T-cell (primary cell): ENCODE results near the gene CERS1. TPM values are rescaled to one million over a fixed set of nuclear protein-coding genes. Genes with fewer than 3 reads are reported as not detected.

Source experiments
- ATAC-seq, 4 experiments: fragments of 200-7000 bp in 3 of 4; fragments of 150-1000 bp in 1 of 4; cut with Tn5 transposase; replicated peaks in 1 of 4; 1 replicate in 3 of 4; 2 replicates in 1 of 4; pipeline ENCODE4 v1.10.0; 2021; ENCODE audit warnings: moderate library complexity in 3 of 4, mild to moderate bottlenecking in 2 of 4, moderate number of reproducible peaks in 1 of 4
- CTCF ChIA-PET, 2 donors: fragments of 300-600 bp; sonication (Branson Sonifier 250); formaldehyde crosslinking; loops; one replicate each; lab custom pipeline; 2022; ENCODE audit warnings: antibody characterized with exemption in 2 of 2; lab: Charles Lee
- POLR2A ChIA-PET, 2 donors: fragments of 300-600 bp; sonication (Branson Sonifier 250); formaldehyde crosslinking; loops; one replicate each; lab custom pipeline; 2022; ENCODE audit warnings: antibody characterized with exemption in 2 of 2; lab: Charles Lee
- DNase-seq, 35 experiments: peaks; one replicate each; pipeline versions ENCODE4 v3.0.0 to v3.0.0-alpha.2; 2013 to 2023
- H3K27ac ChIP-seq: one replicate; pipeline ENCODE4 v1.5.1; 2013; ENCODE audit warnings: low read length
- H3K27me3 ChIP-seq, 2 experiments: replicated peaks in 1 of 2; 1 replicate in 1 of 2; 2 replicates in 1 of 2; pipeline versions ENCODE4 v1.6.1 to v1.7.0; 2013; ENCODE audit warnings: low read length in 1 of 2, mixed read lengths in 1 of 2; ENCODE audit not compliant: control insufficient read depth in 2 of 2, insufficient read depth in 2 of 2; ENCODE audit errors: extremely low read depth in 1 of 2
- H3K36me3 ChIP-seq, 2 donors: 1 replicate in 1 of 2; 2 replicates in 1 of 2; pipeline versions ENCODE4 v1.6.1 to v1.7.0; 2013; ENCODE audit warnings: low read length in 1 of 2; ENCODE audit not compliant: control insufficient read depth in 2 of 2, insufficient read depth in 1 of 2; ENCODE audit errors: extremely low read depth in 1 of 2
- H3K4me1 ChIP-seq, 2 experiments: 1 replicate in 1 of 2; 2 replicates in 1 of 2; pipeline versions ENCODE4 v1.6.1 to v1.7.0; 2013; ENCODE audit warnings: low read length in 2 of 2, mixed read lengths in 1 of 2; ENCODE audit not compliant: insufficient read depth in 2 of 2, control insufficient read depth in 1 of 2; ENCODE audit errors: extremely low read depth in 1 of 2
- H3K4me3 ChIP-seq, 2 donors: 1 replicate in 1 of 2; 2 replicates in 1 of 2; pipeline versions ENCODE4 v1.5.1 to v1.7.0; 2013; ENCODE audit warnings: mild to moderate bottlenecking in 2 of 2, low read length in 1 of 2, moderate library complexity in 1 of 2; ENCODE audit not compliant: control insufficient read depth in 1 of 2; ENCODE audit errors: extremely low read depth in 1 of 2
- H3K9me3 ChIP-seq: 2 replicates; pipeline ENCODE4 v1.7.0; 2013
- H3K27ac Mint-ChIP-seq, 2 donors: one replicate each; pipeline ENCODE4 v1.8.0; 2020 to 2021; ENCODE audit warnings: mild to moderate bottlenecking in 2 of 2, mixed read lengths in 2 of 2
- H3K27me3 Mint-ChIP-seq, 2 donors: one replicate each; pipeline ENCODE4 v1.8.0; 2021 to 2022; ENCODE audit warnings: mixed read lengths in 2 of 2
- H3K36me3 Mint-ChIP-seq: one replicate; pipeline ENCODE4 v1.8.0; 2021; ENCODE audit warnings: mixed read lengths
- H3K4me1 Mint-ChIP-seq, 3 donors: one replicate each; pipeline ENCODE4 v1.8.0; 2020 to 2022; ENCODE audit warnings: mixed read lengths in 3 of 3, mild to moderate bottlenecking in 1 of 3
- H3K4me3 Mint-ChIP-seq, 3 donors: one replicate each; pipeline ENCODE4 v1.8.0; 2020 to 2022; ENCODE audit warnings: mild to moderate bottlenecking in 3 of 3, mixed read lengths in 3 of 3, moderate library complexity in 3 of 3
- H3K9me3 Mint-ChIP-seq, 3 donors: one replicate each; pipeline ENCODE4 v1.8.0; 2020 to 2022; ENCODE audit warnings: mixed read lengths in 3 of 3
- WGBS: methylation state at CpG from one replicate; pipeline ENCODE4 v1.1.5; 2013; ENCODE audit warnings: missing lambda C conversion rate; ENCODE audit not compliant: insufficient coverage; 5-methylcytosine and 5-hydroxymethylcytosine counted together
- total RNA-seq, 35 experiments: library from RNA in 6 of 35; stranded (reverse) in 6 of 35; fragments of 120-200 nt in 1 of 35; gene quantifications; one replicate each; pipeline versions ENCODE4 v1.2.1 to v1.2.4 and lab custom pipeline; 2013 to 2026

Gene CERS1
- total RNA-seq, 5 donors from 2014 or later (not counting 1 experiment from before 2014, with no cell fraction given), result 0.20 TPM; not detected in 3

DNA sequence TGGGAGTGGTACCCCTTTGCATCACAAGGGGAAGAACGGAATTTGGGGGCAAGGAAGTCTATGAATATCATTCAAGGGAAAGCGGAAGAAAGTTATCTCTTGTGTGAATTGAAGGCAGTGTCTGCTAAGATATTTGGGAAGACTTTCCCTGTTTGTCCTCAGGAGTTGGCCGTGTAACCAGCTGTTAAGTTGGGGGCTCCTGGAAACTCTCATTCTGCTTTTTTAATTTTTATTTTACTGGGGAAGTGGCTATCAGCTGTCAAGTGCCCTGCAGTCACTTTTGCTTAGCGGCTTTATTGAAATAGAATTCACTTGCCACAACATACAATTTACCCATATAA is 61.3 kb downstream of the CERS1 start:
- ATAC-seq, result no peak
- H3K36me3 Mint-ChIP-seq, result peaks cover 29% of the 10 kb centered on the region
- Histone ChIP-seq H3K9me3 (no peaks in the 10 kb centered on the region), H3K36me3 (peaks cover 0 to 33% of the 10 kb centered on the region in 2 donors), H3K4me1 (peaks cover 17 to 75% of the 10 kb centered on the region in 2 experiments), H3K4me3 (peak overlapping the region; percentile 1 to 82), H3K27ac (no peak overlapping the region), H3K27me3 (no peaks in the 10 kb centered on the region)
- 65% methylated on average over 2 of the region's 4 CpGs for WGBS
- no peaks in the 10 kb centered on the region for H3K27me3 Mint-ChIP-seq
- POLR2A ChIA-PET, result interaction anchor here in 1 of 2 donors (0.6 kb wide), 1 partner anchor 264 kb away, joined by 5 read pairs; no protein-coding TSS in a partner anchor
- DNase-seq, result no peak
- no peaks in the 10 kb centered on the region for H3K9me3 Mint-ChIP-seq
- H3K4me1 Mint-ChIP-seq, result peaks cover 63 to 67% (median 67%) of the 10 kb centered on the region in 3 donors
- peak overlapping the region; percentile 89 to 91 (median 90) for H3K4me3 Mint-ChIP-seq
- CTCF ChIA-PET, result interaction anchor here in 1 of 2 donors (0.6 kb wide), 1 partner anchor 194 kb away, joined by 4 read pairs; no protein-coding TSS in a partner anchor
- peak overlapping the region; percentile 53 to 88 for H3K27ac Mint-ChIP-seq

DNA sequence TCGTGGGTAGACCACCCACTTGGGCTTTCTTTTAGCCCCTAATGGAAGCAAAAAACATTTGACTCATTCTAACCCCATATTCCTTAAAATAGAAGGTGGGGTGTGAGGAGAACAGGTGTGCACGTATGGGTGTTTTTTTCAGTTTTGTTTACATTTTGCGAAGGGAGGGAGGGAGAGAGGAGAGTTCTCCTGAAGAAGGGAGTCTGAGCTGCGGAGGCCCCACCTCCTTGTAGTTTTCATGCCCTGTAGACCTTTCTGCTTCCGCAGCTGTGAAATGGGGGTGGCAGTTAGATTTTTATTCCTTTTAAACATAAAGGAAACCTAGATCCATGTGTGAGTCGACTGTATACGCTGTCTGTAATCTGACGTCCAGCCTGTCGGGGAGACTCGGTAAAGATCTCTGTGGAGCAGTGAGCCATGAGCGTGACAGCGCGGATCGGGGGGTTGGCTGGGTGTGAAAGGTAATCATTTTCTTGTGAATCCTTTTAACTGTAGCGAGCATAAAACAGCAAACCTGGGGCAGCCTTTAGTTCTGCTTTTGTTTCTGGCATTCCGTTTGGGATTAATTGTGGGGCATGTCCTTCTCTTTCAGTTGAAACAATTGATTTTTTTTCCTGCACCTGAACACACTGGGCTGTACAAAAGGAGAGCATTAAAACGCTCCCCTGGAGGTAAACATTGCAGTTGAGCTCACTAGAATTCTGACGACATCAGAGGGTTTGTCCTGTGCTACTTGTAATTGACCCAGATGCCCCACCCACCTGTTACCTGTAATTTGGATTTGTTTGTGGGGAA is 61.9 kb downstream of the CERS1 start:
- H3K4me3 ChIP-seq, result peak overlapping the region; percentile 65 to 82
- H3K36me3 ChIP-seq, result peaks cover 0 to 33% of the 10 kb centered on the region in 2 donors
- ChIA-PET CTCF (no interaction called here), POLR2A (interaction anchor here in 1 of 2 donors (0.5 kb wide), 2 partner anchors 9 to 260 kb away, joined by 3 to 4 read pairs; no protein-coding TSS in a partner anchor)
- Mint-ChIP-seq H3K4me3 (peak overlapping the region; percentile 89 to 91 (median 90)), H3K36me3 (peaks cover 29% of the 10 kb centered on the region), H3K27me3 (no peaks in the 10 kb centered on the region), H3K9me3 (no peaks in the 10 kb centered on the region), H3K27ac (peak overlapping the region; percentile 69 to 88), H3K4me1 (peaks cover 61 to 62% (median 61%) of the 10 kb centered on the region in 3 donors)
- no peaks in the 10 kb centered on the region for H3K27me3 ChIP-seq
- H3K4me1 ChIP-seq, result peaks cover 17 to 69% of the 10 kb centered on the region in 2 experiments
- DNase-seq (peak in 1 of 35 experiments; percentile 22), ATAC-seq (no peak)
- no peaks in the 10 kb centered on the region for H3K9me3 ChIP-seq
- 28% methylated on average over 9 of the region's 18 CpGs for WGBS
- no peak overlapping the region for H3K27ac ChIP-seq

DNA sequence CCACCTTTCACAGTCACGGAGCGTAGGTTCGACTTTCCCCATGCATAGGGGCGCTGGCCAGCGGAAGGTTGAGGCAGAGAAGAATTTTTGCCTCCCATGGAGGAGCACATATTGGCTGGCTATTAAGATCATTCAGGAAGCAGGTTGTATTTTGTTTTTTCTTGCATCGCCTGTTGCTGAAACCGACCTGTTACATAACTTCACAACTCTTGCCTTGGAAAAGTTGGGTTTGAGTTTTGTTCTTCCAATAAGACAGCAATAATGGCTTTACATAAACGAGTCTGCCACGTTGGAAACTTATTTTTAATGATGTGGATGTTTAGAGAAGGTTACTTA is 62.8 kb downstream of the CERS1 start:
- H3K36me3 ChIP-seq, result peaks cover 0 to 31% of the 10 kb centered on the region in 2 donors
- ChIA-PET POLR2A (no interaction called here), CTCF (interaction anchor here in 1 of 2 donors (1.3 kb wide), 1 partner anchor 414 kb away, joined by 3 read pairs; the partner anchor contains the start of gene SSBP4)

DNA sequence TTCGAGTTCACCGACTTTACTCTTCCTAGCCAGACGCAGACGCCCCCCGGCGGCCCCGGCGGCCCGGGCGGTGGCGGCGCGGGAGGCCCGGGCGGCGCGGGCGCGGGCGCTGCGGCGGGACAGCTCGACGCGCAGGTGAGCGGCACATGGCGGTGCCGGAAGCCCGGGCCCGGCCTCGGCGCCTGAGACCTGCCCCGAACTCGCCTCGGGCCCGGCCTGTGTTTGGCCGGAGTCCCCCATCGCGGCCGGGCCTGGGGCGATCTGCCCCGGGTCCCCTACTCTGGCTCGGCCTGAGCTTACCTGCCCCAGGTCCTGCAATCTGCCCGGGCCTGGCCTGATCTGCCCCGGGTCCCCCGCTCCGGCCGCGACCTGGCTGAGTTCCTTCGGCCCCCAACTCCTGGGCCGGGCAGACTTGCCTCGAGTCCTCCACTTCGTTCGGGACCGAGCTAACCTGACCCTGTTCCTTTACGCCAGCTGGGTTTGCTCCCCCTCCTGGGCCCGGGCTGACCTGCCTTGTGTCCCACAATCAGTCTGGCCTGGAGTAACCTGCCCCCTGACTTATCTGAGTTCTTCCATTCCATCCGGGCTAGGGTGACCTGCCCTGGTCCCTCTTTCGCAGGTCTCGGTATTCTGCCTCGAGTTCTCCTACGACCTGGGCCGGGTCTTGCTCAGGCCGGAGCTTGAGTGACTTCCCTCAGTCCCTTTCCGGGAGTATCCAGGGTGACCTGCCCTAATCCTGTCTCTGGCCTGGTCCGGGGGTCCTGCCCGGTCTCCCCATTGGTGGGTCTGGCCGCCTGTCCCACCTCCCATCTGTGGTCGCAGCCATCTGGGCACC is 63.4 kb downstream of the CERS1 start:
- H3K27ac Mint-ChIP-seq, result peak overlapping the region; percentile 88 to 90
- peak overlapping the region; percentile 73 for H3K27ac ChIP-seq
- no peaks in the 10 kb centered on the region for H3K9me3 Mint-ChIP-seq
- H3K27me3 Mint-ChIP-seq, result peaks cover 3% of the 10 kb centered on the region in 2 donors
- ATAC-seq (peak; percentile 55 to 65 (median 60)), DNase-seq (peak in 2 of 35 experiments; percentile 7 to 30)
- ChIA-PET POLR2A (no interaction called here), CTCF (interaction anchor here in 1 of 2 donors (1.2 to 1.4 kb wide), 3 partner anchors 9 to 414 kb away, joined by 3 to 5 read pairs (median 3); partner anchors contain the start of gene SSBP4)
- peaks cover 23% of the 10 kb centered on the region for H3K36me3 Mint-ChIP-seq
- peak overlapping the region; percentile 89 to 91 (median 90) for H3K4me3 Mint-ChIP-seq
- WGBS, result under 1% methylated on average over 64 of the region's 69 CpGs
- peaks cover 17 to 55% of the 10 kb centered on the region in 2 experiments for H3K4me1 ChIP-seq
- no peaks in the 10 kb centered on the region for H3K9me3 ChIP-seq
- H3K4me3 ChIP-seq, result peak overlapping the region; percentile 82 to 91
- H3K4me1 Mint-ChIP-seq, result peaks cover 46 to 48% (median 46%) of the 10 kb centered on the region in 3 donors
- peaks cover 0 to 3% of the 10 kb centered on the region in 2 experiments for H3K27me3 ChIP-seq
- peaks cover 0 to 25% of the 10 kb centered on the region in 2 donors for H3K36me3 ChIP-seq

More for the DNA sequence above, 62.8 kb downstream of the CERS1 start:
- H3K9me3 Mint-ChIP-seq, result no peaks in the 10 kb centered on the region
- H3K27me3 Mint-ChIP-seq, result no peaks in the 10 kb centered on the region
- 0% methylated on average over 2 of the region's 9 CpGs for WGBS
- no peaks in the 10 kb centered on the region for H3K27me3 ChIP-seq
- peak overlapping the region; percentile 88 to 90 for H3K27ac Mint-ChIP-seq
- peak overlapping the region; percentile 81 to 82 for H3K4me3 ChIP-seq
- peak overlapping the region; percentile 89 to 91 (median 90) for H3K4me3 Mint-ChIP-seq
- H3K4me1 ChIP-seq, result peaks cover 17 to 61% of the 10 kb centered on the region in 2 experiments
- ATAC-seq (no peak), DNase-seq (peak in 1 of 35 experiments; percentile 22)
- H3K27ac ChIP-seq, result peak overlapping the region; percentile 73
- H3K9me3 ChIP-seq, result no peaks in the 10 kb centered on the region
- peaks cover 52 to 54% (median 52%) of the 10 kb centered on the region in 3 donors for H3K4me1 Mint-ChIP-seq
- peaks cover 29% of the 10 kb centered on the region for H3K36me3 Mint-ChIP-seq

DNA sequence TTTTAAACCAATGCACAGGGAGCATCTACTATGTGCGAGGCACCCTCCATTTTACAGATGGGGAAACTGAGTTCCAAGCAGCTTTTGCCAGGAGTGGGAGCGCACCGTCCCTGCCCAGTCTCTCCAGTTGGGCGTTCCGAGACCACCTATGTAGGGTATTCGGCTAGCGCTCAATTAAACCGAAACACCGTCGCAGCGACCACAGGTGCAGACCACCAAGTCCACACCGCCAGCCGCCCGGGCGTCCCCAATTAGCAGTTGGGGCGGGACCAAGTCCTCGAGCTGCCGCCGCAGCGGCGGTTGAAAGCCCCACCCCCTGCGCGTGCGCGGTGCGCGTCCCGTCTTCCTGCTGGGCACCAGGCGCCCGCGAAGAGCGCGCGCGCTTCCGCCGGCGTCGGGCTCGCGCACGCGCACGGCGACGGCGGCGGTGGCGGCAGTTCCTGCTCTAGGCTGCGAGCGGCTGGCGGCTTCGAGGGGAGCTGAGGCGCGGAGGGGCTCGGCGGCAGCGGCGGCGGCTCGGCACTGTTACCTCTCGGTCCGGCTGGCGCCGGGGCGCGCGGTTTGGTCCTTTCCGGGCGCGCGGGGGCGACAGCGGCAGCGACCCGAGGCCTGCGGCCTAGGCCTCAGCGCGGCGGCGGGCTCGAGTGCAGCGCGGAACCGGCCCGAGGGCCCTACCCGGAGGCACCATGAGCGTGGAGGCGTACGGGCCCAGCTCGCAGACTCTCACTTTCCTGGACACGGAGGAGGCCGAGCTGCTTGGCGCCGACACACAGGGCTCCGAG is 64.2 kb downstream of the CERS1 start, which contains the start of gene UPF1:
Gene UPF1 (plus strand): TSS at position 436 of the 782 bp plus-strand sequence. CDS start 251 bp downstream, at position 687.
- Mint-ChIP-seq H3K36me3 (peaks cover 23% of the 10 kb centered on the region), H3K27ac (peak within 1 kb of the TSS; percentile 88 to 90), H3K27me3 (peaks cover 3 to 5% of the 10 kb centered on the region in 2 donors), H3K9me3 (no peaks in the 10 kb centered on the region), H3K4me1 (peaks cover 38 to 40% (median 38%) of the 10 kb centered on the region in 3 donors), H3K4me3 (peak within 1 kb of the TSS; percentile 89 to 91 (median 90))
- ChIA-PET POLR2A (interaction anchor here in 1 of 2 donors (0.5 kb wide), 1 partner anchor 1390 kb away, joined by 3 read pairs; no protein-coding TSS in a partner anchor), CTCF (interaction anchor here in 1 of 2 donors (0.7 to 1.4 kb wide), 4 partner anchors 10 to 413 kb away, joined by 3 to 5 read pairs (median 3); partner anchors contain the start of gene SSBP4)
- H3K27ac ChIP-seq, result peak within 1 kb of the TSS; percentile 73
- peaks cover 17 to 48% of the 10 kb centered on the region in 2 experiments for H3K4me1 ChIP-seq
- WGBS, result under 1% methylated on average over 95 of the region's 96 CpGs
- ATAC-seq (peak; percentile 79 to 90 (median 85)), DNase-seq (peak; percentile 84 to 99 (median 96))
- peak within 1 kb of the TSS; percentile 82 to 91 for H3K4me3 ChIP-seq
- no peaks in the 10 kb centered on the region for H3K9me3 ChIP-seq
- H3K36me3 ChIP-seq, result peaks cover 0 to 19% of the 10 kb centered on the region in 2 donors
- peaks cover 0 to 7% of the 10 kb centered on the region in 2 experiments for H3K27me3 ChIP-seq
